ENCODE data around the gene RPRD1A.

DNA sequence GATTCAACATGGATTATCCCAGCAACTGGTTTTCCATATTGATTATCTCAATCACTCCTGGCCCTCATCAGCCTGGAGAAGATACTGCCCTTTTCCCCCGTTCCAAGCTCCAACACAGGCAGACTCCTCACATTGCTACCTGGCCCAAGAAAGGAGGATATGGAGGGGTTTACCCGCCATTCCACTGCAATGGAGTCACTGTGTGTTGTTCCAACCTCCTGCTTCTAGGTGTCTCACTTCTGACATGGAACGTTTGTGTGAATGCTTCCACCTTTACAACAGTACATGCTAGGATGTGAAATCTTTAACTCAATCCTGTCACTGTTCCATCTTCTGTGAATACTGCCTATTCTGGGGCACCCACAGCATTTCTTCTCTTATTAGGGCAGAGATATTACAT, 58.1 kb downstream of the RPRD1A start:
- no peak for TF ChIP-seq CTCF (IDR thresholded peaks at IDR 0.05; ENCODE audit: insufficient read depth, low read length, poor library complexity, severe bottlenecking)
- no peak for TF ChIP-seq EZH2phosphoT487 (conservative IDR thresholded peaks at IDR 0.05; ENCODE audit: low read length)
